Astrocyte (in vitro differentiated cells and primary cell): ENCODE measurements around the gene PRSS36.

Experiments used
- EZH2 ChIP-seq: IDR thresholded peaks from 2 replicates; pipeline ENCODE4 v1.6.1; 2012; ENCODE audit warnings: mild to moderate bottlenecking, low read length, inconsistent platforms; ENCODE audit not compliant: insufficient read depth
- TF ChIP-seq, protein P1 (sequence below): IDR thresholded peaks from 2 replicates; pipeline ENCODE4 v1.5.1; 2011; ENCODE audit warnings: low read depth, mild to moderate bottlenecking, inconsistent platforms, low read length, moderate library complexity; ENCODE audit not compliant: insufficient read depth

DNA sequence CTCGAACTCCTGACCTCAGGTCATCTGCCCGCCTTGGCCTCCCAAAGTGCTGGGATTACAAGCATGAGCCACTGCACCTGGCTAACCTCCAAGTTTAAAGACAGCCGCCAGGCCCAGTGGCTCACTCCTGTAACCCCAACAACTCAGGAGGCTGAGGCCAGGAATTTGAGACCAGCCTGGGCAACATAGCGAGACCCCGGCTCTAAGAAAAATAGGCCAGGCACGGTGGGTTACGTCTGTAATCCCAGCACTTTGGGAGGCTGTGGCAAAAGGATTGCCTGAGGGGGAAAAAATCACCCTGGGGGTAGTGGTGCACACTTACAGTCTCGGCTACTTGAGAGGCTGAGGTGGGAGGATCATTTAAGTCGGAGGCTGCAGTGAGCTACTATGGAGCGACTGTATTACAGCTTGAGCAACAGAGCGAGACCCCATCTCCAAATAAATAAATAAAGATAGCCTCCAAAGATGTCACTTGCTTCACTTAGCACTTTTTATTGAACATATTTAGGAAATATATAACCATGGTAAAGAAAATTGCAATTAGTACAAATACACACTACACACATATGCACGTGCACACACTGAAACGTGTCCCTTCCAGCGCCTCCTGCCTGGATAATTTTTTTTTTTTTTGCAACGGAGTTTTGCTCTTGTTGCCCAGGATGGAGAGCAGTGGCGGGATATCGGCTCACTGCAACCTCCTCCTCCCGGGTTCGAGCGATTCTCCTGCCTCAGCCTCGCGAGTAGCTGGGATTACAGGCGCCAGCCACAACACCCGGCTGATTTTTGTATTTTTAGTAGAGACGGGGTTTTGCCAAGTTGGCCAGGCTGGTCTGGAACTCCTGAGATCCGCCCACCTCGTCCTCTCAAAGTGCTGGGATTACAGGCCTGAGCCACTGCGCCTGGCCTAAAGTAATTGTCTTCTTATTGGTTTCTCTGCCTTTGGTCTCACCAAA is 43.1 kb downstream of the PRSS36 start:
- TF ChIP-seq, protein P1, sequence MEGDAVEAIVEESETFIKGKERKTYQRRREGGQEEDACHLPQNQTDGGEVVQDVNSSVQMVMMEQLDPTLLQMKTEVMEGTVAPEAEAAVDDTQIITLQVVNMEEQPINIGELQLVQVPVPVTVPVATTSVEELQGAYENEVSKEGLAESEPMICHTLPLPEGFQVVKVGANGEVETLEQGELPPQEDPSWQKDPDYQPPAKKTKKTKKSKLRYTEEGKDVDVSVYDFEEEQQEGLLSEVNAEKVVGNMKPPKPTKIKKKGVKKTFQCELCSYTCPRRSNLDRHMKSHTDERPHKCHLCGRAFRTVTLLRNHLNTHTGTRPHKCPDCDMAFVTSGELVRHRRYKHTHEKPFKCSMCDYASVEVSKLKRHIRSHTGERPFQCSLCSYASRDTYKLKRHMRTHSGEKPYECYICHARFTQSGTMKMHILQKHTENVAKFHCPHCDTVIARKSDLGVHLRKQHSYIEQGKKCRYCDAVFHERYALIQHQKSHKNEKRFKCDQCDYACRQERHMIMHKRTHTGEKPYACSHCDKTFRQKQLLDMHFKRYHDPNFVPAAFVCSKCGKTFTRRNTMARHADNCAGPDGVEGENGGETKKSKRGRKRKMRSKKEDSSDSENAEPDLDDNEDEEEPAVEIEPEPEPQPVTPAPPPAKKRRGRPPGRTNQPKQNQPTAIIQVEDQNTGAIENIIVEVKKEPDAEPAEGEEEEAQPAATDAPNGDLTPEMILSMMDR: no peak
- no peak for TF ChIP-seq EZH2
